ENCODE results near the gene MTCH1. TPM values are rescaled to one million over a fixed set of nuclear protein-coding genes. Genes with fewer than 3 reads are reported as not detected.

MTCH1 gene
- total and polyA plus RNA-seq, 7 donors, result 141 to 198 (median 163) TPM

GRCh38 chr6:37013516-37014491, 27.8 kb upstream of the MTCH1 start:
- Histone ChIP-seq H3K4me1 (peaks cover 0 to 11% (median 8%) of the 10 kb centered on the region in 4 donors), H3K36me3 (no peaks in the 10 kb centered on the region), H3K27ac (no peak overlapping the region), H3K27me3 (no peaks in the 10 kb centered on the region), H3K4me3 (no peak overlapping the region), H3K9me3 (no peaks in the 10 kb centered on the region)
- WGBS, 2 donors, result 91 to 92% methylated on average over 21 of the region's 21 CpGs
- DNase-seq, result no peak
- TF ChIP-seq, protein P1, sequence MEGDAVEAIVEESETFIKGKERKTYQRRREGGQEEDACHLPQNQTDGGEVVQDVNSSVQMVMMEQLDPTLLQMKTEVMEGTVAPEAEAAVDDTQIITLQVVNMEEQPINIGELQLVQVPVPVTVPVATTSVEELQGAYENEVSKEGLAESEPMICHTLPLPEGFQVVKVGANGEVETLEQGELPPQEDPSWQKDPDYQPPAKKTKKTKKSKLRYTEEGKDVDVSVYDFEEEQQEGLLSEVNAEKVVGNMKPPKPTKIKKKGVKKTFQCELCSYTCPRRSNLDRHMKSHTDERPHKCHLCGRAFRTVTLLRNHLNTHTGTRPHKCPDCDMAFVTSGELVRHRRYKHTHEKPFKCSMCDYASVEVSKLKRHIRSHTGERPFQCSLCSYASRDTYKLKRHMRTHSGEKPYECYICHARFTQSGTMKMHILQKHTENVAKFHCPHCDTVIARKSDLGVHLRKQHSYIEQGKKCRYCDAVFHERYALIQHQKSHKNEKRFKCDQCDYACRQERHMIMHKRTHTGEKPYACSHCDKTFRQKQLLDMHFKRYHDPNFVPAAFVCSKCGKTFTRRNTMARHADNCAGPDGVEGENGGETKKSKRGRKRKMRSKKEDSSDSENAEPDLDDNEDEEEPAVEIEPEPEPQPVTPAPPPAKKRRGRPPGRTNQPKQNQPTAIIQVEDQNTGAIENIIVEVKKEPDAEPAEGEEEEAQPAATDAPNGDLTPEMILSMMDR (IDR thresholded peaks at IDR 0.05), result no peak
- TF ChIP-seq POLR2AphosphoS5 (IDR thresholded peaks at IDR 0.05), result no peak
- TF ChIP-seq EP300 (IDR thresholded peaks at IDR 0.05), result no peak
- TF ChIP-seq POLR2A (IDR thresholded peaks at IDR 0.05), result no peak
- intact Hi-C loops (cut with DNase I), result no loop called here

DNA sequence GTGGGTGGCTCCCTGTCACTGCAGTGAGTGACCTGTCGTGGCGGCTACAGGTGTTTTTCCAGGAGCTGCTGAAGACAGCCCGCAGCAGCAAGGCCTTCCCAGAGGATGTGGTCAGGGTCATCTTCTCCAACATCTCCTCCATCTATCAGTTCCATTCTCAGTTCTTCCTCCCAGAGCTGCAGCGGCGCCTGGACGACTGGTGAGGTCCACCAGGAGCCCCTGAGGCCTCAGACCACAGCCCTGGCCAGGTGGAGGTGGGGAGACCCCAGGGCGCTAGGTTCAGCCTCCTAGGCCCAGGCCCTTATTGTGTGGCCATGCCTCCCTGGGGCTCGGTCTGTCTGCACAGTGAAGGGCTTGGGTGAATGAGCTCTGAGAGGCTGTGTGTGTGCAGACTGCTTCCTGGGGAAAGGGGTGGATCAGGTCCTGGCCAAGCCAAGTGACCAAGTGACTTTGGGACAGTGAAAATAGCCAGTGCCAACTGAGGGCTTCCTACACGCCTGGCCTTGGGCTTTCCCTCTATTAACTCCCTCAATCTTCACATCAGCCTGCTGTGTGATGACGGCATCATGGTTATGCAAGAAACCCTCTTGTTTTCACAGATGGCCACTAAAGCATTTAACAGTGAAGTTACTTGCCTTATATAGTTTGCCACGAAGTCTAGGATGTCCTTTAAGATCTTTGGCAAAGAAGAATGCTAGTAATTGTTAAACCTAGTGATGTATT, 25.8 kb upstream of the MTCH1 start:
- TF ChIP-seq POLR2A (IDR thresholded peaks at IDR 0.05) (no peak), EP300 (IDR thresholded peaks at IDR 0.05) (no peak), POLR2AphosphoS5 (IDR thresholded peaks at IDR 0.05) (no peak)
- TF ChIP-seq, protein P1 (IDR thresholded peaks at IDR 0.05), result no peak
- no peak for DNase-seq
- Histone ChIP-seq H3K36me3 (no peaks in the 10 kb centered on the region), H3K27me3 (no peaks in the 10 kb centered on the region), H3K4me1 (no peaks in the 10 kb centered on the region), H3K9me3 (no peaks in the 10 kb centered on the region), H3K27ac (no peak overlapping the region), H3K4me3 (no peak overlapping the region)
- WGBS, 2 donors, result 83 to 87% methylated on average over 11 of the region's 11 CpGs
- intact Hi-C loops (cut with DNase I), result no loop called here

- Histone ChIP-seq H3K9me3 (no peaks in the 10 kb centered on the region), H3K27ac (no peak overlapping the region), H3K4me1 (no peaks in the 10 kb centered on the region), H3K36me3 (no peaks in the 10 kb centered on the region), H3K4me3 (no peak overlapping the region), H3K27me3 (no peaks in the 10 kb centered on the region)
- DNase-seq, result no peak
- TF ChIP-seq POLR2A (IDR thresholded peaks at IDR 0.05) (no peak), EP300 (IDR thresholded peaks at IDR 0.05) (no peak), POLR2AphosphoS5 (IDR thresholded peaks at IDR 0.05) (no peak)
- TF ChIP-seq, protein P1 (IDR thresholded peaks at IDR 0.05), result no peak
- WGBS, 2 donors, result 94% methylated on average over 10 of the region's 10 CpGs
- intact Hi-C loops (cut with DNase I), result no loop called here
Measured at GRCh38 chr6:37010402-37010892, 24.5 kb upstream of the MTCH1 start.

DNA sequence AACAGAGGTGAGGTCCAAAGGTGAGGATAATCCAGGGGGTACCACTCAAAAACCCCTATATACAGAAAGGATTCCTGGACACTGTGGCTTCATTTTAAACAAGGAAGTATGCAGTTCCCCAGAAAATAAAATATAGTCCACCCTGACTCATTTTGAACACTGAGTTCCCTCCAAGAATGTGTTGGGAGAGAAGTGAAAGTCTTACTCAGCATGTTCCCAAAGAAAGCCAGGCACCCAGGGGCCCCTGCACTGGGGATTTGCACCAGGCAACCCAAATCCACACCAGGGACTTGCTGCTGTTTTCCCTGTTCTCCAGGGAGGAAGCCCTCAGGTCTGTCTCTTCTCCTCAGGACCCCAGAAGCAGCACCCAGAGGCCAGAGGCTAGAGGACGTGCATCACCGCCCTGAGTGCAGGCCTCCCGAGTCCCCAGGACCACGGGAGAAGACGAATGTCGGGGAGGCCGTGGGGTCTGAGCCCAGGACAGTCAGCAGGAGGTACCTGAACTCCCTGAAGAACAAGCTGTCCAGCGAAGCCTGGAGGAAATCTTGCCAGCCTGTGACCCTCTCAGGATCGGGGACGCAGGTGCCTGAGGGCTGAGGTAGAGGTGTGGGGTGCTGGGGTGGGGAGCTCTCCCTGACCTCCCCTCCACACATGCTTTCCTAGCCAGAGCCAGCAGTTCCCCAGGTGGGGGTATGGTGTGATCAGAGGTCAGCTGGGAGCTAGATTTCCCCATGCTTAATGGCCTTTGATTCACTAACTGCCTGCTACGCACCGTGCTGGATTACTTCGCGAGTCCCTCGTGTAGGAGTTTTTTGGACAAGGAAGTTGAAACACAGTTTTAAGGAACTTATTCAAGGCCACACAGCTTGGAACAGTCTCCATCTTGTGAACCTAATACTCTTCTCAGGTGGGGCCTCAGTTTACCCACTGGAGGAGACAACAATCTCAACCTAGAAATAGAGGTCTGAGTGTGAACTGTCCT, 22.8 kb upstream of the MTCH1 start:
- no peak for DNase-seq
- Histone ChIP-seq H3K36me3 (no peaks in the 10 kb centered on the region), H3K27ac (peak overlapping the region in 2 of 4 donors; percentile 0 to 22), H3K4me3 (peak overlapping the region in 1 of 4 donors; percentile 44), H3K27me3 (no peaks in the 10 kb centered on the region), H3K4me1 (no peaks in the 10 kb centered on the region), H3K9me3 (no peaks in the 10 kb centered on the region)
- intact Hi-C loops (cut with DNase I), result no loop called here
- 86 to 87% methylated on average over 15 of the region's 15 CpGs for WGBS, 2 donors
- TF ChIP-seq EP300 (IDR thresholded peaks at IDR 0.05) (no peak), POLR2AphosphoS5 (IDR thresholded peaks at IDR 0.05) (no peak), POLR2A (IDR thresholded peaks at IDR 0.05) (no peak)
- TF ChIP-seq, protein P1 (IDR thresholded peaks at IDR 0.05), result no peak

Data from sigmoid colon (tissue), 7 donors.